HepG2 (cell line): ENCODE results near the gene KL. TPM values are rescaled to one million over a fixed set of nuclear protein-coding genes. Genes with fewer than 3 reads are reported as not detected.

Experiments used
- ATAC-seq: fragments of 200-7000 bp; cut with Tn5 transposase; 3 replicates; pipeline ENCODE4 v1.9.1; 2020; ENCODE audit warnings: mild to moderate bottlenecking, moderate library complexity
- BruUV-seq: library from RNA; stranded (reverse); fragments of 400-500 nt; replicated peaks from 2 replicates; lab custom pipeline; 2021; lab: Mats Ljungman, UMichigan
- CTCF ChIA-PET: fragments of 300-600 bp; formaldehyde crosslinking; extraction: SDS; loops from one replicate; lab custom pipeline; 2021; ENCODE audit warnings: low total read pairs, inconsistent platforms, low intra/inter-chr PET ratio; lab: Yijun Ruan, JAX
- POLR2A ChIA-PET: fragments of 350-600 bp; sonication (Branson Sonifier 250); formaldehyde crosslinking; loops from one replicate; lab custom pipeline; 2020; ENCODE audit warnings: antibody characterized with exemption, inconsistent platforms; lab: Yijun Ruan, JAX
- DNase-seq: peaks from one replicate; pipeline ENCODE4 v3.0.0-alpha.2; 2015; ENCODE audit warnings: low spot score
- FAIRE-seq: peaks from 3 replicates; lab custom pipeline; 2011; peaks lifted over from hg19 to GRCh38; lab: Jason Lieb, UNC
- H2AFZ ChIP-seq: one replicate; pipeline ENCODE4 v1.6.1; 2011; ENCODE audit warnings: low read length, inconsistent platforms
- H3K27ac ChIP-seq: fragments of 300-600 bp; 3 replicates; pipeline ENCODE4 v1.8.0; 2011; ENCODE audit warnings: mixed run types, mild to moderate bottlenecking, mixed read lengths, low read length, inconsistent platforms; ENCODE audit not compliant: insufficient read depth; ENCODE audit errors: extremely low read length
- H3K27me3 ChIP-seq, 2 experiments: fragments of 200-600 bp in 1 of 2; 2 replicates in 1 of 2; 3 replicates in 1 of 2; pipeline versions ENCODE4 v1.6.0 to v1.8.0; 2011; ENCODE audit warnings: low read length in 2 of 2, mild to moderate bottlenecking in 2 of 2, moderate library complexity in 2 of 2, inconsistent platforms in 1 of 2; ENCODE audit not compliant: insufficient read depth in 2 of 2, control insufficient read depth in 1 of 2
- H3K36me3 ChIP-seq, 2 experiments: fragments of 200-600 bp in 1 of 2; replicated peaks in 1 of 2; 2 replicates in 1 of 2; 3 replicates in 1 of 2; pipeline versions ENCODE4 v1.5.1 to v1.8.0; 2011; ENCODE audit warnings: low read length in 2 of 2, inconsistent platforms in 1 of 2; ENCODE audit not compliant: insufficient read depth in 2 of 2, control insufficient read depth in 1 of 2
- H3K4me1 ChIP-seq: 2 replicates; pipeline ENCODE4 v1.5.1; 2012; ENCODE audit warnings: low read length, inconsistent platforms; ENCODE audit not compliant: insufficient read depth
- H3K4me2 ChIP-seq: 2 replicates; pipeline ENCODE4 v1.6.0; 2011; ENCODE audit warnings: low read depth, low read length, inconsistent platforms
- H3K4me3 ChIP-seq, 3 experiments: fragments of 200-600 bp in 1 of 3; sonication (generic), shearing (Covaris generic) in 1 of 3; replicated peaks in 1 of 3; 2 replicates each; pipeline ENCODE4 v1.5.1; 2011 to 2016; ENCODE audit warnings: low read length in 3 of 3, inconsistent platforms in 2 of 3, low read depth in 2 of 3, mild to moderate bottlenecking in 2 of 3, control low read depth in 1 of 3, mixed read lengths in 1 of 3; ENCODE audit not compliant: insufficient read depth in 1 of 3
- H3K79me2 ChIP-seq: one replicate; pipeline ENCODE4 v1.6.1; 2011; ENCODE audit warnings: low read length, inconsistent platforms; ENCODE audit not compliant: insufficient read depth
- H3K9ac ChIP-seq: 2 replicates; pipeline ENCODE4 v1.6.0; 2011; ENCODE audit warnings: mild to moderate bottlenecking, low read depth, low read length, inconsistent platforms; ENCODE audit not compliant: insufficient read depth
- H3K9me3 ChIP-seq: 2 replicates; pipeline ENCODE4 v1.5.1; 2012; ENCODE audit warnings: mild to moderate bottlenecking, low read length
- H4K20me1 ChIP-seq: 2 replicates; pipeline ENCODE4 v1.6.0; 2011; ENCODE audit warnings: inconsistent platforms, mild to moderate bottlenecking, low read length, moderate library complexity; ENCODE audit not compliant: insufficient read depth
- HNF4A ChIP-seq: sonication (generic); formaldehyde crosslinking; IDR thresholded peaks from 2 replicates; pipeline ENCODE4 v1.4.0; 2020; ENCODE audit warnings: missing genetic modification reagents
- ZNF644 ChIP-seq: IDR thresholded peaks from 2 replicates; pipeline ENCODE4 v1.6.1; 2016; ENCODE audit warnings: low read depth
- ZNF646 ChIP-seq: sonication (generic); formaldehyde crosslinking; IDR thresholded peaks from 2 replicates; pipeline ENCODE4 v1.9.0; 2021; ENCODE audit warnings: mild to moderate bottlenecking, missing genetic modification reagents
- WGBS: methylation state at CpG from one replicate; pipeline ENCODE4 v1.1.6; 2017; ENCODE audit warnings: low lambda C conversion rate; 5-methylcytosine and 5-hydroxymethylcytosine counted together
- in situ Hi-C: cut with HindIII; loops from 2 replicates; pipeline ENCODE4 v1.10.0; 2017; ENCODE audit warnings: low pct_unique_long_range_greater_than_20kb; ENCODE audit not compliant: extremely low pct_ligation_motif_present
- intact Hi-C: fragments of 100-400 bp; cut with micrococcal nuclease; formaldehyde crosslinking; loops from one replicate; pipeline ENCODE4 v1.10.0; 2022; ENCODE audit not compliant: unreplicated experiment
- polyA plus RNA-seq, 8 experiments: library from polyadenylated mRNA; depleted of rRNA in 3 of 8; stranded (reverse) in 7 of 8; unstranded in 1 of 8; fragments of >200 nt; fragmentation: Illumina TruSeq in 4 of 8; extraction: Trizol in 4 of 8; gene quantifications; 2 replicates each; pipeline versions ENCODE4 v1.2.1 to v1.2.3, GENCODE V29; 2011 to 2016; ENCODE audit warnings: low read depth in 4 of 8, missing spikeins in 1 of 8, mixed read lengths in 1 of 8; ENCODE audit not compliant: insufficient read depth in 1 of 8
- total RNA-seq, 5 experiments: library from RNA; depleted of rRNA; stranded (reverse); fragments of >200 nt; fragmentation: Illumina TruSeq; extraction: Trizol; gene quantifications; 2 replicates each; pipeline ENCODE4 v1.2.3, GENCODE V29; 2016; ENCODE audit warnings: low read depth in 1 of 5

The KL gene
- total and polyA plus RNA-seq, 2 of the 13 experiments (the other 11 are each of a cell fraction or from before 2014, with no cell fraction given), result not detected

- TF ChIP-seq ZNF646 (no peak), ZNF644 (0 out of 2 replicates have a peak, but pooled peaks have one; percentile 22), HNF4A (CRISPR knock-in tag) (0 out of 2 replicates have a peak, but pooled peaks have one; percentile 25)
- peaks cover 52% of the 10 kb centered on the region for H3K4me1 ChIP-seq
- H3K4me2 ChIP-seq, result no peak overlapping the region
- ATAC-seq (no peak; the same call in 2 of the 3 replicates), FAIRE-seq (no peak), DNase-seq (no peak)
- intact Hi-C loops, result no loop called here
- no peaks in the 10 kb centered on the region for H4K20me1 ChIP-seq
- no peak overlapping the region for H3K27ac ChIP-seq
- WGBS, result 95% methylated on average over 12 of the region's 12 CpGs
- H3K9ac ChIP-seq, result no peak overlapping the region
- BruUV-seq, result no TSS peak
- no peaks in the 10 kb centered on the region for H3K79me2 ChIP-seq
- peaks cover 15 to 57% of the 10 kb centered on the region in 2 experiments for H3K36me3 ChIP-seq
- H3K27me3 ChIP-seq, result no peaks in the 10 kb centered on the region
- in situ Hi-C loops, result no loop called here
- ChIA-PET CTCF (no interaction called here), POLR2A (no interaction called here)
- H3K4me3 ChIP-seq, result no peak overlapping the region
- no peaks in the 10 kb centered on the region for H3K9me3 ChIP-seq
- no peak overlapping the region for H2AFZ ChIP-seq
These were observed 96.5 kb downstream of the KL start for GRCh38 chr13:33112766-33113165.
